Measurements from ENCODE around the gene TNRC6B.
"Not testable (repeated sequence)": the region's sequence is repeated elsewhere in the genome, so short reads cannot be mapped to it uniquely, and the experiment has no call there.

The TNRC6B gene

DNA sequence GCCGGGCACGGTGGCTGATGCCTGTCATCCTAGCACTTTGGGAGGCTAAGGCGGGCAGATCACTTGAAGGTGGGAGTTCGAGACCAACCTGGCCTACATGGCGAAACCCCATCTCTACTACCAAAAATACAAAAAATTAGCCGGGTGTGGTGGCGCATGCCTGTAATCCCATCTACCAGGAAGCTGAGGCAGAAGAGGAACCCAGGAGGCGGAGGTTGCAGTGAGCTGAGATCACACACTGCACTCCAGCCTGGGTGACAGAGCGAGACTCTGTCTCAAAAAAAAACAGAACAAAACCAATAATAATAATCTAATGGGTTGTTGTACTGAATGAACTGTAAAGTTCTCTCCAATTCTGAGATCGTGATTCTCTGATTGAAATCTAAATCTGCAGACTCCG, 200.7 kb downstream of the TNRC6B start:
- not testable (repeated sequence) for H3K4me1 ChIP-seq (ENCODE audit: control insufficient read depth, insufficient read depth, low read length); H3K36me3 ChIP-seq (ENCODE audit: control insufficient read depth in 2 of 2, insufficient read depth in 2 of 2, low read length in 2 of 2); H3K9ac ChIP-seq (ENCODE audit: low read length in 2 of 2); H3K4me3 ChIP-seq (ENCODE audit: low read length in 2 of 2); H3K9me3 ChIP-seq (ENCODE audit: control insufficient read depth in 2 of 2, low read length in 2 of 2); H3K27ac ChIP-seq (ENCODE audit: low read length); H3K27me3 ChIP-seq (ENCODE audit: control insufficient read depth in 1 of 2, insufficient read depth in 2 of 2, low read length in 2 of 2)

DNA sequence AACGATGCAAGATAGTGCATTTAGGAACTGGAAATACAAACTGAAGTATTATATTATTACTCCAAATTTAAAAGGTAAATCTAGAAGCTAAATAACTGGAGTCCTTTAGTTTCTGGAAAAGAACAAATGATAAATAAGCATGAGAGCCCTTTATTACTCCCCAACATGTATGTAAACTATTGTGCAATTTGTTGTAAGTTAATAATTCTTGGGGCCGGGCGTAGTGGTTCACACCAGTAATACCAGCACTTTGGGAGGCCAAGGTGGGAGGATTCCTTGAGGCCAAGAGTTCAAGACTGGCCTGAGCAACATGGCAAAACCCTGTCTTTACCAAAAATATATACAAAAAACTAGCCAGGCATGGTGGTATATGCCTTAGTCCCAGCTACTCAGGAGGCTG, 203.7 kb downstream of the TNRC6B start:
- Histone ChIP-seq H3K27me3 (ENCODE audit: control insufficient read depth in 1 of 2, insufficient read depth in 2 of 2, low read length in 2 of 2) (no peaks in the 10 kb centered on the region), H3K36me3 (ENCODE audit: control insufficient read depth in 2 of 2, insufficient read depth in 2 of 2, low read length in 2 of 2) (no peaks in the 10 kb centered on the region), H3K4me3 (ENCODE audit: low read length in 2 of 2) (no peak overlapping the region), H3K9me3 (ENCODE audit: control insufficient read depth in 2 of 2, low read length in 2 of 2) (no peaks in the 10 kb centered on the region), H3K9ac (ENCODE audit: low read length in 2 of 2) (no peak overlapping the region), H3K27ac (ENCODE audit: low read length) (no peak overlapping the region), H3K4me1 (ENCODE audit: control insufficient read depth, insufficient read depth, low read length) (no peaks in the 10 kb centered on the region)

DNA sequence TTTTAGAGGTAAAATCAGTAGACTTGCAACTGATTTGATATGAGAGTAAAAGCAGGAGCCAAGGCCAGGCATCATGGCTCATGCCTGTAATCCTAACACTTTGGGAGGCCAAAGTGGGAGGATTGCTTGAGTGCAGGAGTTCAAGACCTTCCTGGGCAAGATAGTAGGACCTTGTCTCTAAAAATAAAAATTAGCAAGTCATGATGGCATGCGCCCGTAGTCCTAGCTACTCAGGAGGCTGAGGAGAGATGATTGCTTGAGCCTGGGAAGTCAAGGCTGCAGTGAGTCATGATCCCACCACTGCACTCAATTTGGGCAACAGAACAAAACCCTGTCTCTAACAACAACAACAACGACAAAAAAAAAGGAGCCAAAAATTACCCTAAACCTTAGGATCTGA, 206.2 kb downstream of the TNRC6B start:
- H3K9me3 ChIP-seq (ENCODE audit: control insufficient read depth in 2 of 2, low read length in 2 of 2) = no peaks in the 10 kb centered on the region
- H3K36me3 ChIP-seq (ENCODE audit: control insufficient read depth in 2 of 2, insufficient read depth in 2 of 2, low read length in 2 of 2) = no peaks in the 10 kb centered on the region
- no peak overlapping the region for H3K27ac ChIP-seq (ENCODE audit: low read length)
- H3K27me3 ChIP-seq (ENCODE audit: control insufficient read depth in 1 of 2, insufficient read depth in 2 of 2, low read length in 2 of 2) = no peaks in the 10 kb centered on the region
- no peak overlapping the region for H3K4me3 ChIP-seq (ENCODE audit: low read length in 2 of 2)
- H3K4me1 ChIP-seq (ENCODE audit: control insufficient read depth, insufficient read depth, low read length) = no peaks in the 10 kb centered on the region
- no peak overlapping the region for H3K9ac ChIP-seq (ENCODE audit: low read length in 2 of 2)

DNA sequence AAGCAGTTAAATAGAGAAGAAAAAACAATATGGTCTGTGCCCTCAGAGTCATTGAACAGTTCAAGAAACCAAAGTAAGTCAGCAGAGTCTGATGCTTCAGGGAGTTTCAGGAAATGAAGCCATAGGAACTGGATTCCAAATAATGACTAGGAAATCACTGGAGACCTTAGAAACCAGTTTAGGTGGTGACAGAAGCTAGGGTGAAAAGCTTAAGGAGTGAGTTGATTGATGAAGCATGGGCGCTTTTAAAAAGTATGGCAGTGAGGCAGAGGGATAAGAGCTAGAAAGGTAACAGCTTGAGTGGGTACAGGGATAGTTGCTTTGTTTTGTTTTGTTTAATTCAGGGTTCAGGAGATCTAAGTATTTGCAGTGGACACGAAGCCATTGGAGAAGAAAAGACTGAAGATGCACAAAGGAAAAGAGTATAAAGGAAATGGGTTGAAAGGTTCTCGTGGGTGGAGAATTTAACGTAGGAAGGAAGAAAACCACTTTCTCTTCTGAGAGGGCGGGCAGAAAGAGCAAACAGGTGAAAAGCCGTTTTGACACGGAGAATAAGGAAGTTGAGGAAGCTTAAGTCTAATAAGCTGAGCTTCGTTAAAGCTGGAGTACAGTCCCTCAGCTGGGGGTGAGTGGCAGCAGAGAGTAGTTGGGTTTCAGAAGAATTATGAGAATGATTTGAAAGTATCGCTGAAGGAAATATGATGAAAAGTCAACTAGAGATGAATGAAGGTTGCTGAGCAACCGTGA, 207.5 kb downstream of the TNRC6B start:
- Histone ChIP-seq H3K4me1 (ENCODE audit: control insufficient read depth, insufficient read depth, low read length) (no peaks in the 10 kb centered on the region), H3K27ac (ENCODE audit: low read length) (no peak overlapping the region), H3K9ac (ENCODE audit: low read length in 2 of 2) (no peak overlapping the region), H3K36me3 (ENCODE audit: control insufficient read depth in 2 of 2, insufficient read depth in 2 of 2, low read length in 2 of 2) (no peaks in the 10 kb centered on the region), H3K9me3 (ENCODE audit: control insufficient read depth in 2 of 2, low read length in 2 of 2) (no peaks in the 10 kb centered on the region), H3K4me3 (ENCODE audit: low read length in 2 of 2) (no peak overlapping the region), H3K27me3 (ENCODE audit: control insufficient read depth in 1 of 2, insufficient read depth in 2 of 2, low read length in 2 of 2) (no peaks in the 10 kb centered on the region)

Data from stomach smooth muscle (tissue), 2 donors.